Adrenal gland (tissue), 12 donors: Measurements from ENCODE around the gene FOXO3. TPM values are rescaled to one million over a fixed set of nuclear protein-coding genes. Genes with fewer than 3 reads are reported as not detected.

Experiments
- DNase-seq, 7 donors: peaks; one replicate each; pipeline ENCODE4 v3.0.0-alpha.2; 2019 to 2020
- H3K27ac ChIP-seq, 5 donors: fragments of 200-600 bp; sonication (generic) in 4 of 5; 1 replicate in 3 of 5; 2 replicates in 2 of 5; pipeline versions ENCODE4 v1.5.1 to v1.8.0; 2016 to 2020; ENCODE audit warnings: mild to moderate bottlenecking in 1 of 5
- H3K27me3 ChIP-seq: fragments of 200-600 bp; 2 replicates; pipeline ENCODE4 v1.8.0; 2021
- H3K36me3 ChIP-seq, 2 donors: fragments of 200-600 bp; replicated peaks in 1 of 2; 1 replicate in 1 of 2; 2 replicates in 1 of 2; pipeline versions ENCODE4 v1.5.1 to v1.8.0; 2018 to 2022
- H3K4me1 ChIP-seq, 2 donors: fragments of 200-600 bp; replicated peaks in 1 of 2; 1 replicate in 1 of 2; 2 replicates in 1 of 2; pipeline versions ENCODE4 v1.5.1 to v1.8.0; 2018 to 2021
- H3K4me3 ChIP-seq, 4 donors: fragments of 200-600 bp; sonication (generic) in 3 of 4; one replicate each; pipeline ENCODE4 v1.5.1; 2016 to 2018
- H3K9me3 ChIP-seq, 3 donors: fragments of 200-600 bp; sonication (generic) in 1 of 3; replicated peaks in 1 of 3; 1 replicate in 2 of 3; 2 replicates in 1 of 3; pipeline versions ENCODE4 v1.5.1 to v1.8.0; 2016 to 2021
- POLR2A ChIP-seq, 2 donors: fragments of 450-650 bp; IDR thresholded peaks; one replicate each; pipeline ENCODE4 v1.6.1; 2017; ENCODE audit warnings: antibody characterized with exemption in 2 of 2, mild to moderate bottlenecking in 2 of 2, moderate library complexity in 1 of 2
- WGBS, 4 donors: extraction: QIAGEN DNeasy Blood & Tissue Kit in 2 of 4; methylation state at CpG; one replicate each; pipeline versions ENCODE4 v1.1.5 to v1.1.7; 2013 to 2017; 5-methylcytosine and 5-hydroxymethylcytosine counted together
- intact Hi-C, 2 donors: fragments of 100-400 bp; cut with DNase I; formaldehyde crosslinking; loops; one replicate each; pipeline versions ENCODE4 v1.14.1 to v1.15.0; 2022 to 2023
- polyA plus RNA-seq, 3 donors: library from polyadenylated mRNA; stranded (reverse); fragments of 200-250 nt in 2 of 3; fragments of 350-450 nt in 1 of 3; fragmentation: Illumina TruSeq in 1 of 3; extraction: RNeasy Lipid Tissue Mini Kit (QIAGEN cat#74804) in 1 of 3; gene quantifications; one replicate each; pipeline ENCODE4 v1.2.3, GENCODE V29; 2013 to 2014
- total RNA-seq, 9 donors: library from RNA; depleted of rRNA in 4 of 9; stranded (reverse); fragments of >200 nt in 4 of 9; fragments of 120-200 nt in 1 of 9; fragmentation: NEBNext Ultra II Directional in 1 of 9; extraction: Animal tissue kit (Norgen Biotek cat#: 25700) in 1 of 9; gene quantifications; one replicate each; pipeline versions ENCODE4 v1.1.0 to v1.2.4, GENCODE V29; 2013 to 2023
- TF ChIP-seq, protein P1 (sequence below), 6 experiments: fragments of 450-650 bp in 4 of 6; fragments of 200-600 bp in 2 of 6; sonication (generic) in 1 of 6; IDR thresholded peaks; 1 replicate in 5 of 6; 2 replicates in 1 of 6; pipeline versions ENCODE4 v1.5.1 to v1.8.0; 2016 to 2021; ENCODE audit warnings: antibody characterized with exemption in 6 of 6, mild to moderate bottlenecking in 2 of 6, moderate library complexity in 1 of 6
- donor health status: healthy with polysubstance abuse.
- donor health status: Bipolar disorder and iron deficiency.
- donor health status: DM: yes; HTN: yes; CAD: no.
- donor health status: DM: no; HTN: no; CAD: no.
- donor health status: DM: no; HTN: no; CAD: no.
- donor health status: DM: yes; HTN: yes; CAD: no.

Gene FOXO3
- total and polyA plus RNA-seq, 12 donors, result 8.3 to 38.7 (median 23.4) TPM

DNA sequence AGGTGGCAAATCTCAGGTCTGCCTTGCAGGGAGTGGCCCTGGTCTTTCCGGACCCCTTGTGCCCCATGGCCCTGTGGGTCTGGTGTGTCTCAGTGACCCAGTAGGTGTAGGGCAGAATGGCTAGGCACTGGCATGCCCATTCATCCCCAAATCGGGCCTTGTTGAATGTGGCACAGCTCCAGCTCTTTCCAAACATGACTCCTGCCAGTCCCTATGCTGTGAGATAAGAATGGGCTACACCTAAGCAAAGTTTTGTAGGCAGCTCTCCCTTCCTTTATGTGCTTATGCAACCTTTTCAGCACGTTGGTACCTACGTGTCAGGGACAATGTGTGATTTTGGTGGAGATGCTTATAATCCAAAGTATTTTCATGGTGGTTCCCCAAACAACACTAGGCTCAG, 33.9 kb downstream of the FOXO3 start:
- peaks cover 13 to 92% of the 10 kb centered on the region in 2 donors for H3K4me1 ChIP-seq
- DNase-seq, result no peak
- TF ChIP-seq, protein P1, sequence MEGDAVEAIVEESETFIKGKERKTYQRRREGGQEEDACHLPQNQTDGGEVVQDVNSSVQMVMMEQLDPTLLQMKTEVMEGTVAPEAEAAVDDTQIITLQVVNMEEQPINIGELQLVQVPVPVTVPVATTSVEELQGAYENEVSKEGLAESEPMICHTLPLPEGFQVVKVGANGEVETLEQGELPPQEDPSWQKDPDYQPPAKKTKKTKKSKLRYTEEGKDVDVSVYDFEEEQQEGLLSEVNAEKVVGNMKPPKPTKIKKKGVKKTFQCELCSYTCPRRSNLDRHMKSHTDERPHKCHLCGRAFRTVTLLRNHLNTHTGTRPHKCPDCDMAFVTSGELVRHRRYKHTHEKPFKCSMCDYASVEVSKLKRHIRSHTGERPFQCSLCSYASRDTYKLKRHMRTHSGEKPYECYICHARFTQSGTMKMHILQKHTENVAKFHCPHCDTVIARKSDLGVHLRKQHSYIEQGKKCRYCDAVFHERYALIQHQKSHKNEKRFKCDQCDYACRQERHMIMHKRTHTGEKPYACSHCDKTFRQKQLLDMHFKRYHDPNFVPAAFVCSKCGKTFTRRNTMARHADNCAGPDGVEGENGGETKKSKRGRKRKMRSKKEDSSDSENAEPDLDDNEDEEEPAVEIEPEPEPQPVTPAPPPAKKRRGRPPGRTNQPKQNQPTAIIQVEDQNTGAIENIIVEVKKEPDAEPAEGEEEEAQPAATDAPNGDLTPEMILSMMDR (IDR thresholded peaks at IDR 0.05), result no peak
- TF ChIP-seq POLR2A (IDR thresholded peaks at IDR 0.05), result no peak
- intact Hi-C loops, result no loop called here
- H3K27ac ChIP-seq, result peak overlapping the region in 1 of 5 donors; percentile 33
- H3K9me3 ChIP-seq, result no peaks in the 10 kb centered on the region
- no peaks in the 10 kb centered on the region for H3K36me3 ChIP-seq
- H3K27me3 ChIP-seq, result no peaks in the 10 kb centered on the region
- H3K4me3 ChIP-seq, result no peak overlapping the region
- 60 to 78% (median 71%) methylated on average over 4 of the region's 4 CpGs for WGBS, 4 donors

DNA sequence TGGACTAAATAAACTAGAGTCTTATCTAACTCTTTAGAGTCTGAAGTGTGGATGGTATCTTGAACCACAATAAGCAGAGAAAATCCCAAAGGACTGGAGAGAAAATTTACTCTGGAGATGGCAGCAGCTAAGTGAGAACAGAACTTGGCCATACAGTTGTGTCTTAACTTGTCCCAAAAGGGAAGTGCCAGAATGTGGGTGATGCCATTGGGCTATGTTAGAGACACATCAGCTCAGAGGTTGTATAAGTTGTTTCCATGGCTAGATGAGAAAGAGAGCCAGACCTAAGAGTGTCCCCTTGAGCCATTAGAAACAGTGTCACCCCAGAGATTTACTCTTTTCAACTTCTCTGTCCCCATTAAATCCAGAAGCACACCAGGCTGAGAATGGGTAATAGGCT, 36.2 kb downstream of the FOXO3 start:
- H3K4me1 ChIP-seq, result peaks cover 9 to 74% of the 10 kb centered on the region in 2 donors
- intact Hi-C loops, result no loop called here

DNA sequence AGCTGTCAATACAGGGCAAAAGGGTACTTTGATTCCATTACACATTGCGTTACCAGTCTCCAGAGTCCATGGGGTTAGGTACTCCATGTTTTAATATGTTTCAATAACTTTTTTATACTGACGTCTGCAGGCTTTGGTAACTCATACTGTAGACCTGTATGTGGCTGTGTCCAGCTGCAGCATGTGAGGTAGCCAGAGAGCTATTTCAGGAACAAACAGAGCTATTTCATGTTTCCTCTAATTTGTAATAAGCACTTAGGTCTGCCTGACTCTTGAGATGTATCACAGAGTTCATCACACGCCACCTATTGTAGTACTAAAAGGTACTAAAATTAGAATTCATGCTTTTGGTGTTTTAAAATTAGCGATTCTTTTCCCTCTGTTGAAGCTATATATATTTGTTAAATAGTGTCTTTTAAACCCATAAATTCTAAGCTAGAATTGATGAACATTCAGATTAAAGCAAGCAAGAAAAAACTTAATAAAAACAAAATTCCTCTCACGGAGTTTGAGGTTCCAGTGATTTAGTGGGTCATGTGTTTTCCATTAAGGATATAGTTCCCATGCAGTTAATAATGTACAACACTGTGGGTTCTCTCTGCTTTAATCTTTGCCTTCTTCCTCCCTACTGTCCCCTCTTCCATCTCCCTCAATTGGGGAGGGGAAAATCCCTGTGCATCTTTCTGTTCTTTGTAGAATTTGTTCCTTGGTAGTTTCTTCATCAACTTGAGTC, 37.0 kb downstream of the FOXO3 start:
- intact Hi-C loops, result no loop called here
- no peak for TF ChIP-seq POLR2A (IDR thresholded peaks at IDR 0.05)
- TF ChIP-seq, protein P1 (IDR thresholded peaks at IDR 0.05), result no peak
- Histone ChIP-seq H3K4me1 (peaks cover 9 to 67% of the 10 kb centered on the region in 2 donors), H3K9me3 (no peaks in the 10 kb centered on the region), H3K27me3 (no peaks in the 10 kb centered on the region), H3K36me3 (no peaks in the 10 kb centered on the region), H3K27ac (peak overlapping the region in 2 of 5 donors; percentile 27), H3K4me3 (no peak overlapping the region)
- WGBS, 4 donors, result 70 to 82% (median 77%) methylated on average over 5 of the region's 5 CpGs
- DNase-seq, result no peak

More for the DNA sequence above, 36.2 kb downstream of the FOXO3 start:
- DNase-seq, result no peak
- Histone ChIP-seq H3K27me3 (no peaks in the 10 kb centered on the region), H3K4me3 (no peak overlapping the region), H3K36me3 (no peaks in the 10 kb centered on the region), H3K27ac (no peak overlapping the region), H3K9me3 (no peaks in the 10 kb centered on the region)
- TF ChIP-seq POLR2A (IDR thresholded peaks at IDR 0.05), result no peak
- TF ChIP-seq, protein P1 (IDR thresholded peaks at IDR 0.05), result no peak

DNA sequence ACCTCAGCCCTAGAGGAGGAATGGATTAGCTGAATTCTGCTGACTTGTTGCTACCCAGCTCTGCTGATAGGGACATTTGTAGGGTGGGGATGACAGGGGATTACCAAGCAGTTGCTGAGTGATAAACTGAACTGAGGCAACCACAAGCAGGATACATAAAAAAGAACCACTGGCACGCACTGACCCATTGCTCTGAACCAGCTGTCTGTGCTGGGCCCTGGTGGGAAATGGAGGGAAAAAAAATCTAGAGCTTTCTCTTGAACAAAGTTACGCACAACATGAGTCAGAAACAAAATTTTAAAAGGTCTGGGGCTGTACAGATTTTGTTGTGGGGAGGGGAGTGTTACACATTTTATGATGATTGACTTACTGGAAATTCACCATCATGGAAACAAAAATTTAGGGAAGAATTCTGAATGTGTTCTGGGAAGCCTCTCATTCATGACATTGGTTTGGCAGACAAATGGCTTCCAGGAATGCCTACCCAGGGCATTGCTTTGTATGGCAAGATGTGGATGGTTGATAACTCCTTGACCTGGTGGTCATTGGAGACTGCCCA, 37.7 kb downstream of the FOXO3 start:
- Histone ChIP-seq H3K36me3 (no peaks in the 10 kb centered on the region), H3K27ac (peak overlapping the region in 2 of 5 donors; percentile 27), H3K4me3 (no peak overlapping the region), H3K9me3 (no peaks in the 10 kb centered on the region), H3K4me1 (peaks cover 9 to 60% of the 10 kb centered on the region in 2 donors), H3K27me3 (no peaks in the 10 kb centered on the region)
- WGBS, 4 donors, result 74 to 88% (median 83%) methylated on average over 2 of the region's 2 CpGs
- DNase-seq, result no peak
- intact Hi-C loops, result no loop called here
- TF ChIP-seq POLR2A (IDR thresholded peaks at IDR 0.05), result no peak
- TF ChIP-seq, protein P1 (IDR thresholded peaks at IDR 0.05), result no peak
